MCF 10A (cell line): ENCODE results near the gene DDX20. TPM values are rescaled to one million over a fixed set of nuclear protein-coding genes. Genes with fewer than 3 reads are reported as not detected.

Experiments used
- BruUV-seq: library from RNA; stranded (reverse); fragments of 400-500 nt; replicated peaks from 2 replicates; lab custom pipeline; 2021; lab: Mats Ljungman, UMichigan
- CTCF ChIA-PET: fragments of 300-600 bp; sonication (Branson Sonifier 250); formaldehyde crosslinking; extraction: SDS; loops from one replicate; lab custom pipeline; 2021; ENCODE audit warnings: antibody characterized with exemption, inconsistent platforms; lab: Yijun Ruan, JAX
- POLR2A ChIA-PET: fragments of 300-600, 350-650 bp; sonication (Branson Sonifier 250); formaldehyde crosslinking; extraction: SDS; loops from one replicate; lab custom pipeline; 2020; ENCODE audit warnings: antibody characterized with exemption, inconsistent platforms; lab: Yijun Ruan, JAX
- DNase-seq: peaks from one replicate; pipeline ENCODE4 v3.0.0-alpha.2; 2018; ENCODE audit not compliant: unreplicated experiment
- H3K27ac Mint-ChIP-seq: one replicate; pipeline ENCODE4 v1.8.0; 2022; ENCODE audit warnings: mild to moderate bottlenecking, low read depth, mixed read lengths; ENCODE audit not compliant: unreplicated experiment
- H3K27me3 Mint-ChIP-seq: one replicate; pipeline ENCODE4 v1.8.0; 2022; ENCODE audit warnings: mixed read lengths; ENCODE audit not compliant: insufficient read depth, unreplicated experiment
- H3K36me3 Mint-ChIP-seq: one replicate; pipeline ENCODE4 v1.8.0; 2022; ENCODE audit warnings: mild to moderate bottlenecking, moderate library complexity, mixed read lengths; ENCODE audit not compliant: insufficient read depth, unreplicated experiment
- H3K4me1 Mint-ChIP-seq: one replicate; pipeline ENCODE4 v1.8.0; 2022; ENCODE audit warnings: mixed read lengths; ENCODE audit not compliant: insufficient read depth, unreplicated experiment
- H3K4me3 Mint-ChIP-seq: one replicate; pipeline ENCODE4 v1.8.0; 2022; ENCODE audit warnings: mild to moderate bottlenecking, moderate library complexity, mixed read lengths; ENCODE audit not compliant: unreplicated experiment
- H3K9me3 Mint-ChIP-seq: one replicate; pipeline ENCODE4 v1.8.0; 2022; ENCODE audit warnings: mixed read lengths; ENCODE audit not compliant: unreplicated experiment
- intact Hi-C: fragments of 100-400 bp; cut with micrococcal nuclease; formaldehyde crosslinking; loops from 2 replicates; pipeline ENCODE4 v1.14.1; 2022
- total RNA-seq: library from RNA; stranded (reverse); gene quantifications from 2 replicates; pipeline ENCODE4 v1.2.3, GENCODE V29; 2022
- TF ChIP-seq, protein P1 (sequence below): fragments of 200-600 bp; IDR thresholded peaks from one replicate; pipeline ENCODE4 v1.8.0; 2022; ENCODE audit warnings: antibody characterized with exemption, mild to moderate bottlenecking; ENCODE audit not compliant: unreplicated experiment

DDX20 gene
- total RNA-seq, 1 experiment from 2014 or later, result 14.8 TPM

DNA sequence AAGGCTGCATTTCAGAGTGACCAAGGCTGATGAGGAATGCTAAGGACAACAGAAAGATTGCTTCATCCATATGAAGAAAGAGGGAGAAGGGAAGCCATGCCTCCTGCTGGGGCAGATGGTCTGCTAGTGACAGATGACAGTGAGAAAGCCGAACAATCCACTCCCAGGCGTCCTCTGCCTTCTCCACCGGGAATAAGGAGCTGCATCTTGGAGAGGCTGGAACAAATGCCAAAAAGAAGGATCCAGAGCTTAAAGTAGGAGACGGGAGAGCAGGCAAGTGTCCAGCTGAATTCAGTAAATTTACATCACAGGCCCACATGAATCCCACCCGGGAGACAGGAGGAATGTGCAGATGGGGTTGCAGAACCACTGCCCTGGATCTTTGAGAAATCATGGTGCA lies 33.4 kb downstream of the DDX20 start:
- TF ChIP-seq, protein P1, sequence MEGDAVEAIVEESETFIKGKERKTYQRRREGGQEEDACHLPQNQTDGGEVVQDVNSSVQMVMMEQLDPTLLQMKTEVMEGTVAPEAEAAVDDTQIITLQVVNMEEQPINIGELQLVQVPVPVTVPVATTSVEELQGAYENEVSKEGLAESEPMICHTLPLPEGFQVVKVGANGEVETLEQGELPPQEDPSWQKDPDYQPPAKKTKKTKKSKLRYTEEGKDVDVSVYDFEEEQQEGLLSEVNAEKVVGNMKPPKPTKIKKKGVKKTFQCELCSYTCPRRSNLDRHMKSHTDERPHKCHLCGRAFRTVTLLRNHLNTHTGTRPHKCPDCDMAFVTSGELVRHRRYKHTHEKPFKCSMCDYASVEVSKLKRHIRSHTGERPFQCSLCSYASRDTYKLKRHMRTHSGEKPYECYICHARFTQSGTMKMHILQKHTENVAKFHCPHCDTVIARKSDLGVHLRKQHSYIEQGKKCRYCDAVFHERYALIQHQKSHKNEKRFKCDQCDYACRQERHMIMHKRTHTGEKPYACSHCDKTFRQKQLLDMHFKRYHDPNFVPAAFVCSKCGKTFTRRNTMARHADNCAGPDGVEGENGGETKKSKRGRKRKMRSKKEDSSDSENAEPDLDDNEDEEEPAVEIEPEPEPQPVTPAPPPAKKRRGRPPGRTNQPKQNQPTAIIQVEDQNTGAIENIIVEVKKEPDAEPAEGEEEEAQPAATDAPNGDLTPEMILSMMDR, result no peak
- ChIA-PET POLR2A (interaction anchor here (0.8 kb wide), 1 partner anchor 68 kb away, joined by 3 read pairs; no protein-coding TSS in a partner anchor), CTCF (interaction anchor here (0.7 to 3.4 kb wide), 2 partner anchors 34 to 202 kb away, joined by 3 to 32 read pairs; no protein-coding TSS in a partner anchor)
- no peak overlapping the region for H3K27ac Mint-ChIP-seq
- DNase-seq, result no peak
- H3K4me1 Mint-ChIP-seq, result no peaks in the 10 kb centered on the region
- intact Hi-C loops, result no loop called here
- no peaks in the 10 kb centered on the region for H3K9me3 Mint-ChIP-seq
- H3K4me3 Mint-ChIP-seq, result no peak overlapping the region
- no TSS peak for BruUV-seq
- no peaks in the 10 kb centered on the region for H3K36me3 Mint-ChIP-seq
- peaks cover 77% of the 10 kb centered on the region for H3K27me3 Mint-ChIP-seq

DNA sequence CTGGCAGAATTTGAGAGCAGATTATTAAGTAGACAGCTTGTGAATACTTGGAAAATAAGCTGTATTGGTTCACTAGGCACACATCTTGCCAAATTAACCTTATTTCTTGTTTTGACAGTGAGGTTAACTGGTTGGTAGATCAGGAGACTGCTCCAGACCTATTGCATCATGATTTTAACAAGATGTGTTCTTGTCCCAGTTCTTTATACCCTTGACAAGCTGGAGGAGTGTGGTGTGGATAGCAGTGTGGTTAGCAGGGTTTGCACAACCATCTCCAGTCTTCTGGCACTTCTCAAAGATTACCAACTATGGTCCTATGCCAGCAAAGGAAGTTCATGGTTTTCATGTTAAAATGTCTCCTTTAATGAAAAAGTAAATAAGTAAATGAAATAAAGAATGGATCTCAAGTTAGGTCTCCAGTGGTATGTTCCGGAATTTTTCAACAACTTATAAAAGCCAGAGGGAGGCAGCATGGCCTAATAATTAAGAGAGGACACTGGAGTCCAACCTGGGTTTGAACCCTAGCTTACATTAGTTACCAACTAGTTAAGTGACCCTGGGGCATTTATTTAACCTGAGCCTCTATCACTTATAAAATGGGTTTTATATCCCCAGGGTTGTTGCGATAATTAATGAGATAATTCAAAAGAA lies 34.1 kb downstream of the DDX20 start:
- peak; percentile 27 for DNase-seq
- Mint-ChIP-seq H3K27me3 (peaks cover 71% of the 10 kb centered on the region), H3K4me3 (no peak overlapping the region), H3K9me3 (no peaks in the 10 kb centered on the region), H3K4me1 (no peaks in the 10 kb centered on the region), H3K27ac (no peak overlapping the region), H3K36me3 (no peaks in the 10 kb centered on the region)
- intact Hi-C loops, result no loop called here
- BruUV-seq, result no TSS peak
- ChIA-PET CTCF (interaction anchor here (0.7 to 3.4 kb wide), 5 partner anchors 20 to 709 kb away, joined by 3 to 32 read pairs (median 3); no protein-coding TSS in a partner anchor), POLR2A (interaction anchor here (0.8 kb wide), 1 partner anchor 68 kb away, joined by 3 read pairs; no protein-coding TSS in a partner anchor)
- TF ChIP-seq, protein P1, result peak; percentile 9

DNA sequence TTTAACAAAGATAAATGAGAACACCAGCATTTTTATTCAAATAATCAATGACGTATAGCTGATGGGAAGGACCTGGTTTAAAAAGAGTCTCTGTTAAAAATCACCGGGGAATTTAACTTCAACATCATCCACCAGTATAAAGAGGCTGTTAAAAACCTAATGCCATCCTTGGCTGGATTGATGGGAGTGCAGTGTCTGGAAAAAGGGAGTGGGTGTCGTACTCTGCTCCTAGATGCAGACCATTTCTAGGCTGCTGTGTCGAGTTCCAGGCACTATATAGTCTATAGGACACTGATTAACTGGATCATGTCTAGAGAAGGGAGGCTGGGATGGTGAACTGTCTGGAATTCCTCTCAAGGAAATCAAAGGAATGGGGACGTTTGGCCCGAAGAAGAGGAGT lies 36.1 kb downstream of the DDX20 start:
- POLR2A ChIA-PET, result no interaction called here
- DNase-seq, result no peak
- no peaks in the 10 kb centered on the region for H3K36me3 Mint-ChIP-seq
- CTCF ChIA-PET, result interaction anchor here (0.5 to 1.4 kb wide), 4 partner anchors 55 to 578 kb away, joined by 3 to 4 read pairs (median 3); no protein-coding TSS in a partner anchor
- no peak overlapping the region for H3K27ac Mint-ChIP-seq
- H3K4me1 Mint-ChIP-seq, result no peaks in the 10 kb centered on the region
- H3K4me3 Mint-ChIP-seq, result no peak overlapping the region
- intact Hi-C loops, result no loop called here
- no peaks in the 10 kb centered on the region for H3K9me3 Mint-ChIP-seq
- TF ChIP-seq, protein P1, result no peak
- peaks cover 51% of the 10 kb centered on the region for H3K27me3 Mint-ChIP-seq
- no TSS peak for BruUV-seq

DNA sequence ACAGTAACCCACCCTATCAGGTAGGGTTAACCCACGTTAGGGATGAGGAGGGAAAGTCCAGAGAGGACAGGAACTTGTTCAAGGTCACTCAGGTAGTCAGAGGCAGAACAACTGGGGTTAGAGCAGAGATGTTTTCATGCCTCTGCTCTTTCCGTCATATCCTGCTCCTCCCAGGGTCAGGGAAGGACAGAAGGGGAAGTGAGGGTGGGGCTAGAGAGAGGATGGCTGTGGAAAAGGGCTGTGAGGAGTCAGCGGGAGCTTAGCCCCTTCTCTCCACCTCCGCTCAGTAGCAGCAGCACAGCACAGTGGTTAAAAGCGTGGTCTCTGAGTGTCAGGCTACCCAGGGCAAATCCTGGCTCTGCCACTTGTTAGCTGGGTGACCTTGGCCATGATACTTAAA lies 36.5 kb downstream of the DDX20 start:
- H3K27ac Mint-ChIP-seq, result no peak overlapping the region
- CTCF ChIA-PET, result interaction anchor here (0.5 to 1.4 kb wide), 5 partner anchors 24 to 578 kb away, joined by 3 to 6 read pairs (median 4); no protein-coding TSS in a partner anchor
- no TSS peak for BruUV-seq
- H3K4me3 Mint-ChIP-seq, result no peak overlapping the region
- no peaks in the 10 kb centered on the region for H3K36me3 Mint-ChIP-seq
- TF ChIP-seq, protein P1, result no peak
- no peaks in the 10 kb centered on the region for H3K4me1 Mint-ChIP-seq
- no peaks in the 10 kb centered on the region for H3K9me3 Mint-ChIP-seq
- POLR2A ChIA-PET, result no interaction called here
- DNase-seq, result no peak
- peaks cover 46% of the 10 kb centered on the region for H3K27me3 Mint-ChIP-seq
- intact Hi-C loops, result no loop called here
